IMR-90 (cell line): ENCODE measurements around the gene PTX4. TPM values are rescaled to one million over a fixed set of nuclear protein-coding genes. Genes with fewer than 3 reads are reported as not detected.

Source experiments
- ATAC-seq: fragments of 200-7000 bp; cut with Tn5 transposase; 2 replicates; pipeline ENCODE4 v1.9.1; 2020; ENCODE audit warnings: low read depth, mild to moderate bottlenecking, moderate library complexity
- BruUV-seq: library from RNA; stranded (reverse); fragments of 400-500 nt; replicated peaks from 2 replicates; lab custom pipeline; 2021; lab: Mats Ljungman, UMichigan
- CTCF ChIA-PET: fragments of 300-600 bp; formaldehyde crosslinking; extraction: SDS; loops from one replicate; lab custom pipeline; 2021; ENCODE audit warnings: antibody characterized with exemption; lab: Yijun Ruan, JAX
- POLR2A ChIA-PET: fragments of 300-600 bp; sonication (Branson Sonifier 250); formaldehyde crosslinking; loops from one replicate; lab custom pipeline; 2022; ENCODE audit warnings: antibody characterized with exemption; ENCODE audit not compliant: unreplicated experiment; lab: Charles Lee
- DNase-seq: peaks from one replicate; pipeline ENCODE4 v3.0.0; 2013
- H2AFZ ChIP-seq: replicated peaks from 2 replicates; pipeline ENCODE3; 2013; ENCODE audit warnings: low read length, mild to moderate bottlenecking; ENCODE audit not compliant: poor library complexity
- H2AK5ac ChIP-seq: 2 replicates; pipeline ENCODE4 v1.6.1; 2013; ENCODE audit warnings: low read depth, low read length, inconsistent platforms
- H2AK9ac ChIP-seq: replicated peaks from 2 replicates; pipeline ENCODE3; 2013; ENCODE audit warnings: mild to moderate bottlenecking, low read depth, low read length, moderate library complexity; ENCODE audit not compliant: poor library complexity
- H2BK120ac ChIP-seq: 2 replicates; pipeline ENCODE4 v1.6.1; 2013; ENCODE audit warnings: low read depth, low read length, inconsistent platforms
- H2BK15ac ChIP-seq: 3 replicates; pipeline ENCODE4 v1.6.1; 2013; ENCODE audit warnings: low read depth, low read length, inconsistent platforms
- H2BK20ac ChIP-seq: 2 replicates; pipeline ENCODE4 v1.6.1; 2013; ENCODE audit warnings: low read depth, mild to moderate bottlenecking, inconsistent platforms, low read length, moderate library complexity
- H2BK5ac ChIP-seq: 2 replicates; pipeline ENCODE4 v1.6.1; 2013; ENCODE audit warnings: mild to moderate bottlenecking, low read depth, low read length, inconsistent platforms; ENCODE audit not compliant: poor library complexity, severe bottlenecking
- H3K14ac ChIP-seq: replicated peaks from 2 replicates; pipeline ENCODE4 v1.6.1; 2013; ENCODE audit warnings: low read depth, low read length, inconsistent platforms
- H3K18ac ChIP-seq: 2 replicates; pipeline ENCODE4 v1.6.1; 2013; ENCODE audit warnings: low read depth, low read length, control low read depth
- H3K23ac ChIP-seq: 2 replicates; pipeline ENCODE4 v1.6.1; 2013; ENCODE audit warnings: low read depth, low read length, inconsistent platforms
- H3K27ac ChIP-seq: 2 replicates; pipeline ENCODE4 v1.5.1; 2013; ENCODE audit warnings: mild to moderate bottlenecking, control low read depth, low read length; ENCODE audit not compliant: insufficient read depth
- H3K27me3 ChIP-seq: 2 replicates; pipeline ENCODE4 v1.6.1; 2013; ENCODE audit warnings: low read length; ENCODE audit not compliant: control insufficient read depth, insufficient read depth
- H3K36me3 ChIP-seq: 2 replicates; pipeline ENCODE4 v1.6.1; 2013; ENCODE audit warnings: low read length, mixed read lengths; ENCODE audit not compliant: control insufficient read depth, insufficient read depth
- H3K4ac ChIP-seq: 2 replicates; pipeline ENCODE4 v1.6.1; 2013; ENCODE audit warnings: low read depth, low read length, inconsistent platforms
- H3K4me1 ChIP-seq: 2 replicates; pipeline ENCODE4 v1.6.1; 2013; ENCODE audit warnings: low read length, mixed read lengths; ENCODE audit not compliant: control insufficient read depth, insufficient read depth
- H3K4me2 ChIP-seq: 2 replicates; pipeline ENCODE4 v1.6.1; 2013; ENCODE audit warnings: low read depth, mild to moderate bottlenecking, control low read depth, low read length, moderate library complexity
- H3K4me3 ChIP-seq: 2 replicates; pipeline ENCODE4 v1.5.1; 2013; ENCODE audit warnings: low read depth, mild to moderate bottlenecking, control low read depth, low read length, moderate library complexity; ENCODE audit not compliant: insufficient read depth
- H3K56ac ChIP-seq: 2 replicates; pipeline ENCODE4 v1.6.1; 2013; ENCODE audit warnings: low read length, inconsistent platforms; ENCODE audit not compliant: insufficient read depth; ENCODE audit errors: extremely low read depth
- H3K79me1 ChIP-seq, 2 experiments: 2 replicates each; pipeline ENCODE4 v1.6.1; 2013; ENCODE audit warnings: low read length in 2 of 2, inconsistent platforms in 1 of 2, low read depth in 1 of 2
- H3K9ac ChIP-seq: 2 replicates; pipeline ENCODE4 v1.6.1; 2013; ENCODE audit warnings: low read depth, low read length, control low read depth
- H3K9me1 ChIP-seq: 2 replicates; pipeline ENCODE4 v1.6.1; 2013; ENCODE audit warnings: low read length, inconsistent platforms; ENCODE audit not compliant: insufficient read depth
- H3K9me3 ChIP-seq: 2 replicates; pipeline ENCODE4 v1.6.1; 2013; ENCODE audit warnings: low read length; ENCODE audit not compliant: control insufficient read depth, insufficient read depth
- H4K20me1 ChIP-seq: 2 replicates; pipeline ENCODE4 v1.6.1; 2013; ENCODE audit warnings: low read length, inconsistent platforms; ENCODE audit not compliant: insufficient read depth
- H4K5ac ChIP-seq: 2 replicates; pipeline ENCODE4 v1.6.1; 2013; ENCODE audit warnings: mild to moderate bottlenecking, low read depth, low read length, control low read depth
- H4K8ac ChIP-seq, 2 experiments: 2 replicates each; pipeline ENCODE4 v1.6.1; 2013; ENCODE audit warnings: low read depth in 2 of 2, low read length in 2 of 2, control low read depth in 1 of 2, inconsistent platforms in 1 of 2
- H4K91ac ChIP-seq: 2 replicates; pipeline ENCODE4 v1.6.1; 2013; ENCODE audit warnings: low read depth, low read length, inconsistent platforms; ENCODE audit not compliant: insufficient read depth
- CEBPB ChIP-seq: IDR thresholded peaks from 2 replicates; pipeline ENCODE4 v1.6.1; 2012; ENCODE audit warnings: low read depth, low read length, improper control_type of control experiment
- MXI1 ChIP-seq: IDR thresholded peaks from 2 replicates; pipeline ENCODE4 v1.6.1; 2012; ENCODE audit warnings: low read depth, mild to moderate bottlenecking, low read length, moderate library complexity, borderline replicate concordance
- RAD21 ChIP-seq: IDR thresholded peaks from 2 replicates; pipeline ENCODE4 v1.6.1; 2012; ENCODE audit warnings: low read length, improper control_type of control experiment
- WGBS, 2 experiments: methylation state at CpG; one replicate each; pipeline versions ENCODE4 v1.1.5 to v1.1.7; 2013; ENCODE audit warnings: missing lambda C conversion rate in 2 of 2; ENCODE audit not compliant: insufficient read length in 1 of 2; ENCODE audit errors: extremely low coverage in 2 of 2; 5-methylcytosine and 5-hydroxymethylcytosine counted together
- dilution Hi-C: fragments of 300-500 bp; cut with HindIII; formaldehyde crosslinking; loops from one replicate; pipeline ENCODE4 v1.14.3; 2018; ENCODE audit warnings: low sequenced_read_pairs; ENCODE audit not compliant: unreplicated experiment
- in situ Hi-C: fragments of 300-500 bp; cut with MboI; formaldehyde crosslinking; loops from 3 replicates; pipeline ENCODE4 v1.14.3; 2019; ENCODE audit warnings: low sequenced_read_pairs, inconsistent platforms, mixed read lengths
- intact Hi-C: fragments of 100-400 bp; cut with micrococcal nuclease; formaldehyde crosslinking; loops from 2 replicates; pipeline ENCODE4 v1.10.0; 2022
- polyA plus RNA-seq, 3 experiments: library from polyadenylated mRNA; depleted of rRNA; stranded (reverse); fragments of >200 nt; gene quantifications; 2 replicates each; pipeline ENCODE4 v1.2.3, GENCODE V29; 2012; ENCODE audit warnings: low replicate concordance in 1 of 3
- total RNA-seq: library from RNA; depleted of rRNA; stranded (reverse); fragments of >200 nt; gene quantifications from 2 replicates; pipeline ENCODE4 v1.2.3, GENCODE V29; 2012

Gene PTX4
- total and polyA plus RNA-seq, 2 of the 4 experiments (the other 2 are of a cell fraction), result 0.07 TPM; not detected in 1

- H4K8ac ChIP-seq, result no peak overlapping the region
- 93% methylated on average over 22 of the region's 37 CpGs; no CpG with 5 or more reads in 1 of the 2 experiments for WGBS, 2 experiments
- no peaks in the 10 kb centered on the region for H3K4me1 ChIP-seq
- no peaks in the 10 kb centered on the region for H3K9me3 ChIP-seq
- H3K14ac ChIP-seq, result no peak overlapping the region
- TF ChIP-seq RAD21 (no peak), MXI1 (no peak), CEBPB (no peak)
- intact Hi-C loops, result no loop called here
- H2AFZ ChIP-seq, result no peak overlapping the region
- no peaks in the 10 kb centered on the region for H3K79me1 ChIP-seq
- in situ Hi-C loops, result no loop called here
- H2BK15ac ChIP-seq, result no peak overlapping the region
- H2BK20ac ChIP-seq, result no peak overlapping the region
- H3K56ac ChIP-seq, result no peak overlapping the region
- no peak overlapping the region for H2BK120ac ChIP-seq
- H4K91ac ChIP-seq, result no peak overlapping the region
- no peak overlapping the region for H2BK5ac ChIP-seq
- no peak overlapping the region for H4K5ac ChIP-seq
- H3K36me3 ChIP-seq, result peaks cover 39% of the 10 kb centered on the region
- no peak overlapping the region for H2AK5ac ChIP-seq
- ATAC-seq, result no peak
- H3K23ac ChIP-seq, result no peak overlapping the region
- BruUV-seq, result no TSS peak
- no peaks in the 10 kb centered on the region for H3K9me1 ChIP-seq
- no peaks in the 10 kb centered on the region for H3K27me3 ChIP-seq
- CTCF ChIA-PET, result interaction anchor here (0.7 kb wide), 1 partner anchor 202 kb away, joined by 3 read pairs; no protein-coding TSS in a partner anchor
- no peak overlapping the region for H3K4me3 ChIP-seq
- H3K4me2 ChIP-seq, result no peak overlapping the region
- no peak overlapping the region for H2AK9ac ChIP-seq
- no peak overlapping the region for H3K27ac ChIP-seq
- H3K18ac ChIP-seq, result no peak overlapping the region
- H3K4ac ChIP-seq, result no peak overlapping the region
- H4K20me1 ChIP-seq, result no peaks in the 10 kb centered on the region; the same call in 1 of the 2 replicates
- no peak overlapping the region for H3K9ac ChIP-seq
- dilution Hi-C loops, result no loop called here
- no peak for DNase-seq
- POLR2A ChIA-PET, result no interaction called here
Observed at GRCh38 chr16:1506494-1507213, 17.9 kb upstream of the PTX4 start.
